Esophagus muscularis mucosa (tissue), 4 donors: ENCODE results near the gene GRK4. TPM values are rescaled to one million over a fixed set of nuclear protein-coding genes. Genes with fewer than 3 reads are reported as not detected.
"Not testable (repeated sequence)": the region's sequence is repeated elsewhere in the genome, so short reads cannot be mapped to it uniquely, and the experiment has no call there.

Experiments used
- DNase-seq: peaks from one replicate; pipeline ENCODE4 v3.0.0-alpha.2; 2017; ENCODE audit errors: extremely low spot score
- H3K27ac ChIP-seq, 4 donors: fragments of 200-600 bp; sonication (generic); replicated peaks in 1 of 4; 1 replicate in 3 of 4; 2 replicates in 1 of 4; pipeline ENCODE4 v1.5.1; 2016 to 2019; ENCODE audit warnings: mild to moderate bottlenecking in 1 of 4
- H3K27me3 ChIP-seq, 4 donors: fragments of 200-600 bp; sonication (generic); one replicate each; pipeline versions ENCODE4 v1.5.1 to v1.6.0; 2016 to 2019
- H3K36me3 ChIP-seq, 4 donors: fragments of 200-600 bp; sonication (generic); one replicate each; pipeline ENCODE4 v1.5.1; 2016 to 2019
- H3K4me1 ChIP-seq, 4 donors: fragments of 200-600 bp; sonication (generic); one replicate each; pipeline ENCODE4 v1.5.1; 2016 to 2019
- H3K4me3 ChIP-seq, 4 donors: fragments of 200-600 bp; sonication (generic); 1 replicate in 2 of 4; 2 replicates in 2 of 4; pipeline ENCODE4 v1.5.1; 2016 to 2019; ENCODE audit warnings: mild to moderate bottlenecking in 4 of 4, moderate library complexity in 1 of 4
- H3K9me3 ChIP-seq, 4 donors: fragments of 200-600 bp; sonication (generic); 1 replicate in 3 of 4; 2 replicates in 1 of 4; pipeline ENCODE4 v1.5.1; 2016 to 2019
- CTCF ChIP-seq, 3 experiments: fragments of 200-600 bp in 2 of 3; fragments of 450-650 bp in 1 of 3; sonication (generic) in 2 of 3; IDR thresholded peaks; one replicate each; pipeline ENCODE4 v1.5.1; 2017 to 2019; ENCODE audit warnings: antibody characterized with exemption in 3 of 3, mild to moderate bottlenecking in 2 of 3, moderate library complexity in 1 of 3
- EP300 ChIP-seq: sonication (generic); formaldehyde crosslinking; IDR thresholded peaks from one replicate; pipeline ENCODE4 v1.6.1; 2017; ENCODE audit warnings: antibody characterized with exemption
- POLR2A ChIP-seq: fragments of 450-650 bp; IDR thresholded peaks from one replicate; pipeline ENCODE4 v1.6.1; 2017; ENCODE audit warnings: antibody characterized with exemption, moderate library complexity, mild to moderate bottlenecking, low read depth
- POLR2AphosphoS5 ChIP-seq, 2 donors: sonication (generic); formaldehyde crosslinking; IDR thresholded peaks; one replicate each; pipeline ENCODE4 v1.6.1; 2017; ENCODE audit warnings: antibody characterized with exemption in 2 of 2
- WGBS: methylation state at CpG from one replicate; pipeline ENCODE4 v1.1.5; 2018; 5-methylcytosine and 5-hydroxymethylcytosine counted together
- intact Hi-C: fragments of 100-400 bp; cut with DNase I; formaldehyde crosslinking; loops from one replicate; pipeline ENCODE4 v1.15.1; 2023
- total RNA-seq, 4 donors: library from RNA; depleted of rRNA; stranded (reverse); fragments of >200 nt; gene quantifications; one replicate each; pipeline versions ENCODE4 v1.1.0 to v1.2.1, GENCODE V29; 2016

Gene GRK4
- total RNA-seq, 4 donors from 2014 or later, result 4.8 to 8.0 (median 6.4) TPM

GRCh38 chr4:2953496-2953895 lies 9.9 kb upstream of the GRK4 start:
- intact Hi-C loops, result no loop called here
- peaks cover 49 to 100% (median 89%) of the 10 kb centered on the region in 4 donors for H3K36me3 ChIP-seq
- no peak for TF ChIP-seq CTCF (IDR thresholded peaks at IDR 0.05)
- TF ChIP-seq POLR2A, result no peak
- TF ChIP-seq POLR2AphosphoS5 (IDR thresholded peaks at IDR 0.05), result no peak
- no peak for TF ChIP-seq EP300
- no peak for DNase-seq
- peaks cover 0 to 6% (median 4%) of the 10 kb centered on the region in 4 donors for H3K4me1 ChIP-seq
- no peaks in the 10 kb centered on the region for H3K9me3 ChIP-seq
- no peak overlapping the region for H3K4me3 ChIP-seq
- no peaks in the 10 kb centered on the region for H3K27me3 ChIP-seq
- H3K27ac ChIP-seq, result no peak overlapping the region
- 62% methylated on average over 6 of the region's 6 CpGs for WGBS

GRCh38 chr4:2954358-2955185 lies 8.8 kb upstream of the GRK4 start:
- intact Hi-C loops, result no loop called here
- peaks cover 0 to 15% (median 9%) of the 10 kb centered on the region in 4 donors for H3K4me1 ChIP-seq
- no peak overlapping the region for H3K4me3 ChIP-seq
- H3K36me3 ChIP-seq, result peaks cover 47 to 95% (median 78%) of the 10 kb centered on the region in 4 donors
- DNase-seq, result no peak
- no peaks in the 10 kb centered on the region for H3K9me3 ChIP-seq
- H3K27me3 ChIP-seq, result no peaks in the 10 kb centered on the region
- WGBS, result 93% methylated on average over 16 of the region's 33 CpGs
- no peak overlapping the region for H3K27ac ChIP-seq
- TF ChIP-seq POLR2A, result no peak
- no peak for TF ChIP-seq CTCF (IDR thresholded peaks at IDR 0.05)
- TF ChIP-seq EP300, result no peak

- intact Hi-C loops, H3K27me3 ChIP-seq, H3K4me3 ChIP-seq, H3K27ac ChIP-seq, DNase-seq, H3K9me3 ChIP-seq: not testable (repeated sequence)
- 94% methylated on average over 19 of the region's 44 CpGs for WGBS
- peaks cover 38 to 87% (median 70%) of the 10 kb centered on the region in 4 donors for H3K36me3 ChIP-seq
- H3K4me1 ChIP-seq, result peaks cover 0 to 23% (median 17%) of the 10 kb centered on the region in 4 donors
Observed at GRCh38 chr4:2955186-2956044, 8.0 kb upstream of the GRK4 start.

GRCh38 chr4:2958446-2958845 lies 4.9 kb upstream of the GRK4 start:
- TF ChIP-seq POLR2A, result no peak
- no peak for TF ChIP-seq POLR2AphosphoS5 (IDR thresholded peaks at IDR 0.05)
- no peak for TF ChIP-seq EP300
- no peak for TF ChIP-seq CTCF (IDR thresholded peaks at IDR 0.05)
- H3K4me1 ChIP-seq, result peaks cover 13 to 39% (median 33%) of the 10 kb centered on the region in 4 donors
- intact Hi-C loops, result no loop called here
- peaks cover 15 to 57% (median 39%) of the 10 kb centered on the region in 4 donors for H3K36me3 ChIP-seq
- 72% methylated on average over 9 of the region's 9 CpGs for WGBS
- H3K9me3 ChIP-seq, result no peaks in the 10 kb centered on the region
- DNase-seq, result no peak
- H3K27ac ChIP-seq, result no peak overlapping the region
- H3K27me3 ChIP-seq, result no peaks in the 10 kb centered on the region
- no peak overlapping the region for H3K4me3 ChIP-seq

GRCh38 chr4:2960450-2960849 lies 2.9 kb upstream of the GRK4 start:
- not testable (repeated sequence) for DNase-seq

More at GRCh38 chr4:2960450-2960849, 2.9 kb upstream of the GRK4 start:
- not testable (repeated sequence) for H3K27ac ChIP-seq, H3K27me3 ChIP-seq, H3K9me3 ChIP-seq, H3K4me3 ChIP-seq
- intact Hi-C loops, result loop anchor here (10.0 kb wide), 2 partner anchors 196 to 546 kb away; partner anchors contain the start of genes CFAP99 and ZFYVE28
- Histone ChIP-seq H3K36me3 (peaks cover 10 to 37% (median 22%) of the 10 kb centered on the region in 4 donors), H3K4me1 (peaks cover 25 to 53% (median 45%) of the 10 kb centered on the region in 4 donors)
- WGBS, result 91% methylated on average over 4 of the region's 4 CpGs
